GM19372 (cell line): ENCODE data around the gene ARHGAP27.

Experiments used
- ATAC-seq: cut with Tn5 transposase; IDR thresholded peaks from one replicate; pipeline ENCODE4 v1.9.1; 2021; ENCODE audit warnings: mild to moderate bottlenecking, low read depth, moderate library complexity; ENCODE audit not compliant: unreplicated experiment

ARHGAP27 gene

GRCh38 chr17:45430738-45431530 lies 1.7 kb downstream of the ARHGAP27 start:
- no peak for ATAC-seq

- no peak for ATAC-seq
Measured at GRCh38 chr17:45430006-45430737, 2.5 kb downstream of the ARHGAP27 start.

- no peak for ATAC-seq
Measured at GRCh38 chr17:45429339-45430005, 3.2 kb downstream of the ARHGAP27 start.

GRCh38 chr17:45428931-45429338 lies 3.7 kb downstream of the ARHGAP27 start:
- ATAC-seq = no peak

GRCh38 chr17:45428050-45428617 lies 4.5 kb downstream of the ARHGAP27 start:
- ATAC-seq = peak; percentile 45

GRCh38 chr17:45427181-45427835 lies 5.4 kb downstream of the ARHGAP27 start:
- ATAC-seq = no peak

- ATAC-seq = no peak
Measured at GRCh38 chr17:45426561-45426960, 6.1 kb downstream of the ARHGAP27 start.

GRCh38 chr17:45425984-45426413 lies 6.7 kb downstream of the ARHGAP27 start:
- ATAC-seq = no peak

- ATAC-seq = no peak
Measured at GRCh38 chr17:45425125-45425983, 7.3 kb downstream of the ARHGAP27 start.

- no peak for ATAC-seq
Measured at GRCh38 chr17:45424769-45425124, 7.9 kb downstream of the ARHGAP27 start.

GRCh38 chr17:45423975-45424335 lies 8.7 kb downstream of the ARHGAP27 start:
- ATAC-seq = no peak

- no peak for ATAC-seq
Measured at GRCh38 chr17:45423304-45423974, 9.2 kb downstream of the ARHGAP27 start.

- no peak for ATAC-seq
Measured at GRCh38 chr17:45414990-45415881, 17.4 kb downstream of the ARHGAP27 start.

- no peak for ATAC-seq
Measured at GRCh38 chr17:45413498-45413923, 19.2 kb downstream of the ARHGAP27 start.

GRCh38 chr17:45411348-45412105 lies 21.1 kb downstream of the ARHGAP27 start:
- ATAC-seq = no peak

GRCh38 chr17:45410144-45411091 lies 22.3 kb downstream of the ARHGAP27 start:
- ATAC-seq = no peak
